ENCODE results near the gene LIM2. TPM values are rescaled to one million over a fixed set of nuclear protein-coding genes. Genes with fewer than 3 reads are reported as not detected.
A peak's percentile ranks its signal among the peaks of the same experiment; 100 is the strongest.

The LIM2 gene
- total and polyA plus RNA-seq, 9 of the 15 experiments (the other 6 are each of a cell fraction or from before 2014, with no cell fraction given) = 0.07 to 0.45 (median 0.18) TPM; not detected in 4

- TF ChIP-seq PBX2 (CRISPR knock-in tag; IDR thresholded peaks at IDR 0.05; ENCODE audit: low read depth) = no peak
- peak; percentile 73 for TF ChIP-seq PBX2 (tag; conservative IDR thresholded peaks at IDR 0.05; ENCODE audit: low read depth)
- TF ChIP-seq RBM25 (IDR thresholded peaks at IDR 0.05; ENCODE audit: low read depth, low read length, severe bottlenecking) = peak; percentile 32
- TF ChIP-seq ARID4B (CRISPR knock-in tag; IDR thresholded peaks at IDR 0.05) = peak; percentile 93
- TF ChIP-seq PURB (CRISPR knock-in tag; IDR thresholded peaks at IDR 0.05; ENCODE audit: low read depth) = no peak
- no peak for TF ChIP-seq ZNF551 (CRISPR knock-in tag; IDR thresholded peaks at IDR 0.05)
- TF ChIP-seq SAFB2 (IDR thresholded peaks at IDR 0.05; ENCODE audit: borderline replicate concordance, low read depth, low read length, severe bottlenecking) = no peak
- TF ChIP-seq ZNF282 (CRISPR knock-in tag; IDR thresholded peaks at IDR 0.05) = no peak; the same call in 1 of the 2 replicates
- TF ChIP-seq HINFP (tag; conservative IDR thresholded peaks at IDR 0.05; ENCODE audit: low read depth) = peak; percentile 82; the same call in 1 of the 2 replicates
- peak; percentile 42; the same call in 1 of the 2 replicates for TF ChIP-seq HDGF (IDR thresholded peaks at IDR 0.05)
- TF ChIP-seq CBX8 (IDR thresholded peaks at IDR 0.05; ENCODE audit: borderline replicate concordance, extremely low read depth, low read depth, low read length, poor library complexity, severe bottlenecking) = no peak
- TF ChIP-seq ARNT (IDR thresholded peaks at IDR 0.05) = no peak
- no peak; the same call in 1 of the 2 replicates for TF ChIP-seq ZNF589 (CRISPR knock-in tag; IDR thresholded peaks at IDR 0.05; ENCODE audit: low read depth)
- no peak for TF ChIP-seq TSC22D4 (tag; IDR thresholded peaks at IDR 0.05)
- TF ChIP-seq RNF219 (CRISPR knock-in tag; IDR thresholded peaks at IDR 0.05) = no peak
These were observed 47.8 kb downstream of the LIM2 start (continued) for GRCh38 chr19:51339687-51340656.
